T-helper 17 cell (primary cell): Measurements from ENCODE around the gene CENPK. TPM values are rescaled to one million over a fixed set of nuclear protein-coding genes. Genes with fewer than 3 reads are reported as not detected.

Experiments used
- total RNA-seq, 4 donors: library from RNA in 2 of 4; stranded (reverse) in 2 of 4; gene quantifications; one replicate each; pipeline ENCODE4 v1.2.3 and lab custom pipeline; 2022 to 2026

Gene CENPK
- total RNA-seq, 2 donors from 2014 or later, result 4.8 to 13.5 TPM

Other genes with a start within 250 kb of the CENPK start
- gene ADAMTS6, start 81.2 kb downstream of the CENPK start, total RNA-seq, result 1 to 10 TPM; 1.4 to 2.4 TPM
- 10 to 100 TPM; 79.7 TPM for gene PPWD1, start 128 bp upstream of the CENPK start, total RNA-seq
- gene TRIM23, start 61.2 kb upstream of the CENPK start, total RNA-seq, result 10 to 100 TPM; 15.2 to 18.4 TPM
- 10 to 100 TPM in 1 of 2 donors, 1 to 10 TPM in 1; 7.5 to 11.9 TPM for gene SHLD3, start 61.9 kb upstream of the CENPK start, total RNA-seq
- 10 to 100 TPM; 13.9 to 14.9 TPM for gene TRAPPC13, start 61.9 kb upstream of the CENPK start, total RNA-seq
- 10 to 100 TPM; 52.7 to 52.8 TPM for gene SGTB, start 158.9 kb upstream of the CENPK start, total RNA-seq
- gene NLN, start 159.0 kb upstream of the CENPK start, total RNA-seq, result 1 to 10 TPM; 1.8 to 2.3 TPM